GM19043 (cell line): ENCODE measurements around the gene DRAP1.
"Not testable (repeated sequence)": the region's sequence is repeated elsewhere in the genome, so short reads cannot be mapped to it uniquely, and the experiment has no call there.

Experiments used
- ATAC-seq: cut with Tn5 transposase; IDR thresholded peaks from one replicate; pipeline ENCODE4 v1.9.1; 2021; ENCODE audit warnings: low read depth; ENCODE audit not compliant: unreplicated experiment

Gene DRAP1

DNA sequence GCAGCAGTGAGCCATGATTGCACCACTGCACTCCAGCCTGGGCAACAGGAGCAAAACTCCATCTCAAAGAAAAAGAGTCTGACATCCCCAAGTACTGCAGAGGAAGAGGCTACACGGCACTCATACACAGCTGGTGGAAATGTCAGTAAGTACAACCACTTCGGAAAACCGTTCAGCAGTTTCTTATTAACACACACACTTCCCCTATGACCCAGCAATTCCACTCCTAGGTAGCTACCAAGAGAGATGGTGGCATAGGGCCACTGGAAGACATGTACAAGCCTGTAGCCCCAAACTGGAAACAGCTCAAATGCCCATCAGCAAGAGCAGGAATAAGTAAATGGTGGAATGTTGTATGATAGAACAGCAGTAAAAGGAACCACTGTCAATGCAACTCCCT lies 3.3 kb downstream of the DRAP1 start:
- no peak for ATAC-seq

DNA sequence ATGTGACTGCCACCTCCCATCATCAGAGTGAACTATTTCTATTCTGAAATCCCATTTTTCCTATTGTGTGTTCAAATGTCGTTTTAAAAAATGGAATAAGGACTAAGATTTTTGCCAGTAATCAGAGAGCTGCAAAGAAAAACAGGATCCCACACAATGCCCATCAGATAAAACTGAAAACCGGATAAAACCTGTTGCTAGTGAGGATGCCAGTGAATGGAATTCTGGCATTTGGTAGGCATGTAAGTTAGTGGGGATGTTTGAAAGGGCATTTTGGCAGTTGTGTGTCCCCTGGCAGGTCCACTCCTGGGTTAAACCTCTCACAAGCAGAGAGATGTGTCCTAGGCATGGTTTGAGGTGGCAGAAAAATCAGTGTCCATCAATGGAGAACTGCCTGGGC lies 6.2 kb downstream of the DRAP1 start:
- ATAC-seq = no peak

DNA sequence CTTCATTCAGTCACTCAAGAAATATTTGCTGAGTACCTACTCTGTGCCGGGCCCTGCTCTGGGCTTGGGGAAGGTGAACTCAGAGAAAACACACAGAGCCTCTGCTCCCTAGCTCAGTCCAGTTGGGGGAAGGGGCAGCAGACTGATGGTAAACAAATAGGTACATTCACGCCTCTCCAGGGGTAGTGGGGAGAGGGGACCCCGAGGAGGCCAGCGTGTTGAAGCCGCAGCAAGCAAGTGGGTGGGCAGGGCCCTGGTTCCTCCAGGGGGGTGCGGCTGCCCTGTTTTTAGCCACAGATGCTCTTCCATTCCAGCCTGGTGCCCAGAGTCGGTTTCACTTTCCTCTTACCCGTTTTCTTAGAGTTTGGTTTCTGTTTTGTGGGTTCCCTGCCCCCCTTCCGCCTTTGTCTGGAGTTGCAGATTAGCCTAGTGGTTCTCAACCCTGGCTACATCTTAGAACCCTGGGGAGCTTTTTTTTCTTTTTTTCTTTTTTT lies 8.7 kb downstream of the DRAP1 start:
- ATAC-seq = no peak

DNA sequence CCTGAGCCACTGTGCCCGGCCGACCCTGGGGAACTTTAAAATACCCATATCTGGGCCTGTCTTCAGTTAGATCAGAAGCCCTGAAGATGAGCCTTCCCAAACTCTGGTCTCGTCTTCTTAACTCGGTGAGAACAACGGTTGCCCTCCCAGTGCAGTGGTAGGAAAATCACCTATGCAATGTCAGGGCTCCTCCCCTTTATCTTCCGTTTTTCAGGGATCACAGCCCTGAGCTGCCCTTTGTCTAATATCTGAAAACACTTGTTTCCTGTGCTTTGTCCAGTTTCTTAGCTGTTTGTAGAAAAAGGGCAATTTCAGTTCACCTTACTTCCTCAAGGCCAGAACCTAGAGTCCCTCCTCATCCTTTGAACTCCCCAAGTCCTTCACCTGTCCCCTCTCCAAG lies 9.4 kb downstream of the DRAP1 start:
- ATAC-seq = no peak

DNA sequence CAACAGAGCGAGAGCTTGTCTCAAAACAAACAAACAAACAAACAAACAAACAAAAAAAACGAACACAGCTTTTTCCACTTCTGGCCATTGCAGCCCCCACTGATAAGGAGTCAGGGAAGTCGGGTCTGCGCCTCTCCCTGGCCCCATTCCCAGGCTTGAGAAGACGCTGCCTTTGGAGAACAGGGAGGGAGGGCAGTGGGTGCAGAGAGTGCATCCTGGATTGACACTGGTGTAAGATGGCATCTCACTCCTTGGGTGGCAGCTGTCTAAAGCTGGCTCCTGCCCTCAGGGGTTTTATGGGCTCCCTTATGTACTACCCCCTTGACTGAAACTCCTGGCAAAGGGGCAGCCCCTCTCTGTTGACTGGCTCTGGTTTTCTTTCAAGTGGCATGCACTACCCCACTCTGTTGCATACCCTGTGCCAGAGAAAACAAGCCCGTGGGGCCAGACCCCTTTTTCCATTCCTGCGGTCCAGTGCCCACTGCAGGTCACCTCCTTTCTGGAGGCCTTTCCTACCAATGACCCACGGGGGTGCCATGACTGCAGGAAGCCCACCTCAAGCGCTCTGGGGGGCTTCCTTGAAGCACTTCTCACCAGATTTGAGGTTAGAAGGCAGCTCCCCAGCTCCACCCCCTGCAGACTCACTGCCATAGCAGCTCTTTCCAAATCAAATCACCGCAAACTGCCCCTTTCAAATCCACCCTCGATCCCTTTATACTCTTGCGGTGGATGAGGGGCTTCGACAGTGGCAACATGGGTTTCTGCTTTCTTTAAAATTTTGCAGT lies 12.7 kb downstream of the DRAP1 start:
- ATAC-seq = no peak

DNA sequence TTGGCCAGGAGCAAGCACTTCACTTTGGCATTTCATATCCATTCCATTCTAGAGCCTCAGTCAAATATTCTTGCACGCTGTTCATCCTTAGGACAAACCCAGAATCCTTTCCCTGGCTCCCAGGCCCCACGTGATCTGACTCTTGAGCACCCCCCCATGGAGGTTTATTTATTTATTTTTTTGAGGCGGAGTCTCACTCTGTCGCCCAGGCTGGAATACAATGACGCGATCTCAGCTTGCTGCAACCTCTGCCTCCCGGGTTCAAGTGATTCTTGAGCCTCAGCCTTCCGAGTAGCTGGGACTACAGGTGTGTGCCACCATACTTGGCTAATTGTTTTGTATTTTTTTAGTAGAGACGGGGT lies 13.3 kb downstream of the DRAP1 start:
- no peak for ATAC-seq

DNA sequence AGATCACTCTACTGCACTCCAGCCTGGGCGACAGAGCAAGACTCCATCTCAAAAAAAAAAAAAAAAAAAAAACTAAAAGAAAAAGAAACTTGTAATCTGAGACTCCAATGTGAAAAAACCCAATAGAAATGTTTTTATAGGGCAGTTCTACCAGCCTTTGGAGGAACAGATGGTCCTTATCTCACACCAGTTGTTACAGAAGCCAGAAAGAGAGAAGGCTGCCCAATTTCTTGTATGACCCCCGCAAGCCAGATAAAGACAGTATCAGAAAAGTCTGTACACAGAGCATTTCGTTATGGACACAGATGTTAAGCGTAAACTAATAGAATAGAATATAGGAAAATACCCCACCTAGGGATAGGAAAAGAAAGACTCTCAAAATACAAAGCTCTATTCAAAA lies 14.8 kb downstream of the DRAP1 start:
- no peak for ATAC-seq

DNA sequence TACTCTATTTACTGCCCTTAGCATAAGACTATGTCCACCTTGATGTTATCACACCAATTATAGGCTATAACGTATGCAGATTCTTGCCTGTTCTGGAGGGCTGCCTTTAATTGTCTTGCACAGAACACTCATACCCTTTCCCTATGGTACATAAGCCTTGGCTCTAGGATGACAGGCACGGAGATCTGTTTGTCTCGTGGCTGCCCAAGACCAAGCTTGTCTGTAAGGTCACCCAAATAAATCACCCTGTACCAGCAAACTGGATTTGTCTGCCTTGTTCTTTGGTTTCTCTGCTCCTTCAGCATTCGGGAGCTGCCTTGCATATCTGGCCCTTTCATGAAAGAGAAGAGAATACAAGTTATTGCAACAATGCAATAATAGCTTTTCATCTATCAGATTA lies 18.5 kb downstream of the DRAP1 start:
- no peak for ATAC-seq

DNA sequence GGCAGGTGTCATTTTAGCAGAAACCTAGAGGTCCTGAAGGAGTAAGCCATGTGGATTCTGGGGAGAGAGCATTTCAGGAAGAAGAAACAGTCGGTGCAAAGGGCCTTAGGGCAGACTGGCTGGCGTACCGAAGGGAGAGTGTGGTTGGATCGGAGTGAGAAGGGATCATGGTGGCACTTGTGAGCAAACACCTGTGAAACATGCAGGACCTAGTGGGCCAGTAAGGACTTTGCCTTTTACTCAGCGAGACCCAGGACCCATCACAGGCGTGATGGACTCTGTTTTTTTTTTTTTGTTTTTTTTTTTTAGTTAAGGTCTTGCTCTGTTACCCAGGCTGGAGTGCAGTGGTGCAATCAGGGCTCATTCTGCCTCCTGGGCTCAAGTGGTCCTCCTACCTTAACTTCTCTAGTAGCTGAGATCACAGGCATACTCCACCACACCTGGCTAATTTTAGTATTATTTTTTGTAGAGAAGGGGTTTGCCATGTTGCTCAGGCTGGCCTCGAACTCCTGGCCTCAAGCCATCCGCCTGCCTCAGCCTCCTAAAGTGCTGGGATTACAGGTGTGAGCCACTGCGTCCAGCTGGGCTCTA lies 22.6 kb downstream of the DRAP1 start:
- ATAC-seq = no peak

DNA sequence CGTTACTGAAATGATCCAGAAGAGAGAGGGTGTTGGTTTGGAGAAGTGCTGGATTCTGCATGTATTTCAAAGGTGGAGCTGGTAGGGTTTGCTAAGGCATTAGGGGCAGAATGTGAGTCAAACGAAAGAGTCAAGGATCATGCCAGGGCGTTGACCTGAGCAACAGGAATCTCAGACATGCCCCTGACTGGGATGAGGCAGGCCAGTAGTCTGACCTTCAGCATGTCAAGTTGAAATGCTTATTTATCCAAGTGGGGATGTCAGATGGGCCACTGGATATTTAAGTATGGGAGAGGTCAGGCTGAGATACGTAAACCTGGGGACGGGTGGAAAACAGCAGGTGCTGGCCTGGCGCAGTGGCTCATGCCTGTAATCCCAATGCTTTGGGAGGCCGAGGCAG lies 23.3 kb downstream of the DRAP1 start:
- no peak for ATAC-seq

DNA sequence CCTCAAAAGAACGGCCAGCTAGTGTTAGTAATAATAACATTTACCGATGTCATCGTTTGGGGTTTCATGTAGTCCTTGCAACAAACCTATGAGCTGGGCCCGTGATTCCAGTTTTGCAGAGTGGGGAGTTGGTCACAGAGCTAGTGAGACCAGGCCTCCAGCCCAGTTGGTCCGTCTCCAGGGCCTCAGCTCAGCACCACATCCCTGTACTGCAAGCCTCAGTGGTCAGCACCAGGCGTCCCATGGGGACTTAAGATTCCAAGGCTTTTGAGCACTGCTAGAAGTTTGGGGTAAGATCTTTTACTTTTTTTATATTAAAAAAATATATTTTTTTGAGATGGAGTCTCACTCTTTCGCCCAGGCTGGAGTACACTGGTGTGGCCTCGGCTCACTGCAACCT lies 25.0 kb downstream of the DRAP1 start:
- no peak for ATAC-seq

DNA sequence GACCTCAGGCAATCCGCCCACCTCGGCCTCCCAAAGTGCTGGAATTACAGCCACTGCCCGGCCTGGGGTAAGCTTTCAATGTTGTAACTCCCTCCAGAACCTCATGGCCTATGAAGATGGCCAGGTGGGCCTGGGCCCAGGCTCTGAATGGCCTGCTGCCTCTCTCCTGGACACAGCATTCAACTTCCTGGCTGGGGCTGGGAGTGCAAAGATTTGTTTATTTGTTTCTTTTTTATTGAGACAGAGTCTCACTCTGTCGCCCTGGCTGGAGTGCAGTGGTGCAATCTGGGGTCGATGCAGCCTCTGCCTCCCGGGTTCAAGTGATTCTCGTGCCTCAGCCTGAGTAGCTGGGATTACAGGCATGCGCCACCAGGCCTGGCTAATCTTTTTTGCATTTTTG lies 25.5 kb downstream of the DRAP1 start:
- ATAC-seq = no peak

DNA sequence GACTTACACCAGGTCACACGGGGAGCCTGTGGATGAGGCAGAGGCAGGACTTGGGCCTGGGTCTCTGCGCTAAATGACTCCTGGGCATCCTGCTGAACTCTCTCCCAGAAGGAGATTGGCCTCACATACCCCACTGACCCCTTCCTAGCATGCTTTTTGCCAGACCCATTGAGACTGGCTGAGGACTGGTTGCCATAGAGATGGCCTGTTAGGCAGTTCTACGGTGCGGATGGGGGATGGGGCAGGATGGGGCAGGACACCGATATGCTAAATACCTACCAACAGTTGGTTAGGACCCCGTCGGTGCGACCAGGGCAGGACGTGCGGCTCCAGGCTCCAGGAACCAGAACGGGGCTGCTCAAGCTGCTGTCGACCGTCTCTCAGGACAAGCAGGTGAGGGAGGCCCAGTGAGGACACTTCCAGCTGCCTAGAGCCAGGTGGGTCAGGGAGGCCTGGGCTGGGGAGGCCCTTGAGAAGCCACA lies 26.2 kb downstream of the DRAP1 start, which contains the start of gene TSGA10IP:
Gene TSGA10IP (plus strand): TSS at position 51 of the 482 bp plus-strand sequence. CDS start 196 bp downstream, at position 247.
- ATAC-seq = no peak

DNA sequence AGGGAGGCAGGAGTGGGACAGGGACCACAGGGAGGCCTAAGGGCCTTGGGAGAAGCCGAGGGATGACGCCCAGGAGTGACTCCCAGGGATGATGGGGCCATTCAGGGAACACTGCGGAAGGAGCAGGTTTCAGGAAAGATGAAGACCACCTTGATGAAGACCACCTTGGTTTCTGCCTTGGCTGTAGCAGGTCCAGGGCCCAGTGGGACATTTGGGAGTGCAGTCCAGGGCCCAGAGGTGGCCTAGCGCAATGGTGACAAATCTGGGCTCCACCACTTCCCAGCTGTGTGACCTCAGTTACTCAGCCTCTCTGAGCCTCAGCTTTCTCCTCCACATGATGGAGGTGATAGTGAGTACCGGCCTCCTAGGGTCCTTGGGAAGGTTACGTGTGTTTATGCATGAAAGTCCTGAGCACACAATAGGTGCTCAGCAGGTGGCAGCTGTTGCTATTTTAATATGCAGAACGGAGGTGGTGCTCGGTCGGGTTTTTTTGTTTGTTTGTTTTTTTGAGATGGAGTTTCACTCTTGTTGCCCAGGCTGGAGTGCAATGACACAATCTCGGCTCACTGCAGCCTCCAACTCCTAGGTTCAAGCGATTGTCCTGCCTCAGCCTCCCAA lies 26.8 kb downstream of the DRAP1 start:
- no peak for ATAC-seq

DNA sequence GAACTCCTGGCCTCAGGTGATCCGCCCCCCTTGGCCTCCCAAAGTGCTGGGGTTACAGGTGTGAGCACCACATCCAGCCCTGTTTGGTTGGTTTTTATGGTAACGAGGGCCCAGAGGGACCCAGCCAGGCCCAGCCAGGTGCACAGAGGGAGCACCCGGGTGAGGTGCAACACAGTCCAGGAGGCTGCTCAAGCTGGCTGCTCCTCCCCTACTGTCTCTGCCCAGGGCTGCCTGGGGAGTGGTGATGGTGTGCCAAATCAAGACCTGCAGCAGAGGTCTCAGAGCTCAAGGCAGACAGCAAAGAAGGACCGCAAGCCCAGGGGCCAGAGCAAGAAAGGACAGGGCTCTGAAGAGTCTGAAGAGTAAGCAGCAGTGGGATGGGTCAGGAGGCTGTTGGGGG lies 27.4 kb downstream of the DRAP1 start:
- no peak for ATAC-seq

DNA sequence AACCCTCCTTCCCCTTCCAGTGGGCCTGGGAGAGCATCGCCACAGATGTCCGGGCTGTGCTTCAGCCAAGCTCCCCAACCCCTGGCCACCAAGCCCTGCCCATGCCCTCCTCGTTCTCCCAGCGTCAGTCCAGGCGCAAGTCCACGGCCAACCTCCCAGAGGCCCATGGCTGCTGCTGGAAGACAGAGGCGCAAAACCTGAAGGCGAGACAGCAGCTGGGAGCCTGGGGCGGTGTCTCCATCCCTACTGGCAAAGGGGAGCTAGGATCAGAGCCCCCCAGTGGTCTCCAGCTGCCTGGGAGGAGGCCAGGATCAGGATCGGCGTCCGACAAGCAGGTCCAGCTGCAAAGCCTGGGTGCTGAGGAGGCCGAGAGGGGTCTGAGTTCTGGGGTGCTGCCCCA lies 27.9 kb downstream of the DRAP1 start:
- no peak for ATAC-seq

DNA sequence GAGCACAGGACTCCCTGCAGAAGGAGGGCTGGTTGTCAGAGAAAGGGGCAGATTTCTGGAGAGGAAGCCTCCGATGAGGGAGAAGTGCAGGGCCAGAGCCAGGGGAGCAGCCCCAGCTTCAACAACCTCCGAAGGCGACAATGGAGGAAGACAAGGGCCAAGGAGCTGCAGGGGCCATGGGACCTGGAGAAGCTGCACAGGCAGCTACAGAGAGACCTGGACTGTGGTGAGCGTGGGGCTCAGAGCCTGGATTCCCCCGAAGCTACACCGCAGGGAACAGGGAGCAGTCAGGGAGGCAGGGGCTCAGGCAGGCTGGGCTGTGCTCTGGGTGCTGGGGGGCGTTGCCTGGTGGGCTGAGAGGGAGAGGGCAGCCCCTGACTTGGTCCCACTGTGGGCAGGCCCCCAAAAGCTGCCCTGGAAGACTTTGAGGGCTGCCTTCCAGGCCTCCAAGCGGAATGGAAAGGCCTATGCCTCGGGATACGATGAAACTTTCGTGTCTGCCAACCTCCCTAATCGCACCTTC lies 28.4 kb downstream of the DRAP1 start:
- no peak for ATAC-seq

DNA sequence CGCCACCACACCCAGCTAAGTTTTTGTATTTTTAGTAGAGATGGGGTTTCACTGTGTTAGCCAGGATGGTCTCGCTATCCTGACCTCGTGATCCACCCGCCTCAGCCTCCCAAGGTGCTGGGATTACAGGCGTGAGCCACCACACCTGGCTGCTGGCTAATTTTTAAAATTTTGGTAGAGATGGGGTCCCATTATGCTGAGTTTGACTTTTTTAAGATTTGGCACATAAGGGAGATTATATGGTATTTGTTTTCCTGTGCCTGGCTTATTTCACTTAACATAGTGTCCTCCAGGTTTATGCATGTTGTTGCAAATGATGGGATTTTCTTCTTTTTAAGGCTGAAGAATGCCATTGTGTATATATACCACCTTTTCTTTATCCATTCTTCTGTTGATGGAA lies 31.5 kb downstream of the DRAP1 start:
- not testable (repeated sequence) for ATAC-seq

DNA sequence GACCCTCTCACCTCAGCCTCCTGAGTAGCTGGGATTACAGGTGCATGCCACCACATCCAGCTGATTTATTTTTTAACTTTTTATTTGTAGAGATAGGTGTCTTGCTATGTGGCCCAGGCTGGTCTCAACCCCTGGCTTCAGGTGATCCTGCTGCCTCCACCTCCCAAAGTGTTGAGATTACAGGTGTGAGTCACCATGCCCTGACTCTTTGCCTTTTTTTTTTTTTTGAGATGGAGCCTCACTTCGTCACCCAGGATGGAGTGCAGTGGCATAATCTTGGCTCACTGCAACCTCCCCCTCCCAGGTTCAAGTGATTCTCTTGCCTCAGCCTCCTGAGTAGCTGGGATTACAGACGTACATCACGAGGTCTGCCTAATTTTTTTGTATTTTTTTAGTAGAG lies 32.4 kb downstream of the DRAP1 start:
- not testable (repeated sequence) for ATAC-seq

DNA sequence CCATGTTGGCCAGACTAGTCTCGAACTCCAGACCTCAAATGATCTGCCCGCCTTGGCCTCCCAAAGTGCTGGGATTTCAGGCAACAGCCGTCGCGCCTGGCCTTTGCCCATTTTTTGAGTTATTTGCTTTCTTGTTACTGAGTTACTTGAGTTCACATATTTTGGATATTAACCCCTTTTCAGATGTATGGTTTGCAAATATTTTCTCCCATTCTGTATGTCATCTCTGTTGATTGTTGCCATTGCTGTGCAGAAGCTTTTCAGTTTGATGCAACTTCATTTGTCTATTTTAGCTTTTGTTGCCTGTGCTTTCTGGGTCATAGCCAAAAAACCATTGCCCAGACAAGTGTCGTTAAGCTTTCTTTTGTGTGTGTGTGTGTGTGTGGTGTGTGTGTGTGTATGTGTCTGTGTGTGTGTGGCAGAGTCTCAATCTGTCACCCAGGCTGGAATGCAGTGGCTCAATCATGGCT lies 32.9 kb downstream of the DRAP1 start:
- ATAC-seq = no peak

DNA sequence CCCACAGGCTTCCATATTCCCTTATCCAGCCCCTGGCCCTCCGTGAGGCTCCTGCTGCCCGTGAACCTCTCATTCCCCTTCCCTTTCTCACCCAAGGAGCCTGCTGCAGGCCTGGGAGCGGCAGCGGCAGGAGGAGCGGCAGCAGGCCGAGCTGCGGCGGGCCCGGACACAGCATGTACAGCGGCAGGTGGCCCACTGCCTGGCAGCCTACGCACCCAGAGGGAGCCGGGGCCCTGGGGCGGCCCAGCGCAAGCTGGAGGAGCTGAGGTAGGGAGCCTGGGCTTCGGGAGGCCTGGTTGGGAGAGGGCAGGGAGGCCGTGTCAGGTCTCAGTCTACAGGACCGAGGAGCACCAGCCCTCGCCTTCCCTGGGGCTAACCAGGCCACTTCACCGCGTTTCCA lies 34.2 kb downstream of the DRAP1 start:
- no peak for ATAC-seq
